SJSA1 (cell line): ENCODE results near the gene ATP1A2. TPM values are rescaled to one million over a fixed set of nuclear protein-coding genes. Genes with fewer than 3 reads are reported as not detected.
A peak's percentile ranks its signal among the peaks of the same experiment; 100 is the strongest.

Source experiments
- DNase-seq, 2 experiments: peaks; one replicate each; pipeline ENCODE4 v3.0.0-alpha.2; 2015 to 2020; ENCODE audit warnings: low spot score in 2 of 2, low read depth in 1 of 2
- H3K27ac ChIP-seq: fragments of 250-450 bp; sonication (Bioruptor Pico); 2 replicates; pipeline ENCODE4 v1.5.1; 2020; ENCODE audit warnings: mild to moderate bottlenecking, moderate library complexity
- H3K27me3 ChIP-seq: fragments of 250-450 bp; sonication (Bioruptor Pico); replicated peaks from 2 replicates; pipeline ENCODE4 v1.5.1; 2020; ENCODE audit warnings: mild to moderate bottlenecking, moderate library complexity
- H3K36me3 ChIP-seq: fragments of 250-450 bp; sonication (Bioruptor Pico); 2 replicates; pipeline ENCODE4 v1.5.1; 2020; ENCODE audit warnings: mild to moderate bottlenecking
- H3K4me1 ChIP-seq: fragments of 250-450 bp; sonication (Bioruptor Pico); replicated peaks from 2 replicates; pipeline ENCODE4 v1.6.1; 2021; ENCODE audit warnings: mild to moderate bottlenecking
- H3K4me3 ChIP-seq: fragments of 250-450 bp; sonication (Bioruptor Pico); 2 replicates; pipeline ENCODE4 v1.5.1; 2020; ENCODE audit warnings: mild to moderate bottlenecking
- H3K9me3 ChIP-seq: fragments of 250-450 bp; sonication (Bioruptor Pico); replicated peaks from 2 replicates; pipeline ENCODE4 v1.5.1; 2020; ENCODE audit warnings: mild to moderate bottlenecking
- total RNA-seq: library from RNA; depleted of rRNA; stranded (reverse); fragments of >200 nt; shearing (Covaris generic); gene quantifications from 2 replicates; pipeline ENCODE4 v1.2.3, GENCODE V29; 2014

The ATP1A2 gene
- total RNA-seq, 1 experiment from 2014 or later = 1.2 TPM

GRCh38 chr1:160080381-160081100 lies 35.0 kb upstream of the ATP1A2 start:
- Histone ChIP-seq H3K4me1 (peaks cover 15% of the 10 kb centered on the region), H3K4me3 (no peak overlapping the region), H3K9me3 (no peaks in the 10 kb centered on the region; the same call in 1 of the 2 replicates), H3K36me3 (no peaks in the 10 kb centered on the region), H3K27me3 (peaks cover 82% of the 10 kb centered on the region), H3K27ac (no peak overlapping the region)
- DNase-seq = peak in 1 of 2 experiments; percentile 60

DNA sequence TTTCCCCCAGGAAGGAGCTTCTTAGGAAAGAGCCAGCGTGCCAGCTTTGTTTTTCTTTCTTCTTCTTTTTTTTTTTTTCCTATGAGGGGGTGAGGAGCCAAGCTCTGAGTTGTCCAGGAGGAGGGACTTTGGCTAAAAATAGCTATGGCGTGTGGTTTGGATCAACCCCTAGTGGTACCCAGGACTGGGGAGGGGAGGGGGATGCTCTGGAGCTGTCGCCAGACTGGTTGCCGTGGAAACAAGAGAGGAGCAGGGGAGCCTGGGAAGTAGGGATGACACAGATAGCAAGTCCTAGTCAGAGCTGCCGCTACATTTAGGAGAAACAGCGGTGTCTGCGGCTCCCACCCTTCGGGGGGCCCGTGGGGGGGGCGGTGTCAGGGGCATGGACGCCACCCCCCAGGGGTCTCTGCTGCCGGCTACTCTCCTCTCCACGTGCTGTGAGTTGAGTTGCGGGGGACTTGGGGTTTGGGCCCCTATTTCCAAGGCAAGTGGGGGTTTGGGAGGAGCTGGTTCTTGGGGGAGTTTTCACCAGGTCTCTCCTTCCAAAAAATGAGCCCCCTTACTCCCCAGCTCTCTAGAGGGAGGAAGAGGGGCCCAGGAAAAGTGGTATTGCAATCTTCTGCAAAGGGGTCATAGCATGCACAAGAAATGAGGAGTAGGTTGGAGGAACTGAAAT lies 34.2 kb upstream of the ATP1A2 start, which contains the start of gene KCNJ9:
KCNJ9 (plus strand) TSS at position 278 of the 676 bp plus-strand sequence. CDS start 2,493 bp downstream, outside the sequence.
- Histone ChIP-seq H3K4me1 (peaks cover 15% of the 10 kb centered on the region), H3K9me3 (no peaks in the 10 kb centered on the region; the same call in 1 of the 2 replicates), H3K27ac (no peak within 1 kb of the TSS), H3K36me3 (no peaks in the 10 kb centered on the region), H3K4me3 (no peak within 1 kb of the TSS), H3K27me3 (peaks cover 77% of the 10 kb centered on the region)
- peak in 1 of 2 experiments; percentile 28 for DNase-seq

DNA sequence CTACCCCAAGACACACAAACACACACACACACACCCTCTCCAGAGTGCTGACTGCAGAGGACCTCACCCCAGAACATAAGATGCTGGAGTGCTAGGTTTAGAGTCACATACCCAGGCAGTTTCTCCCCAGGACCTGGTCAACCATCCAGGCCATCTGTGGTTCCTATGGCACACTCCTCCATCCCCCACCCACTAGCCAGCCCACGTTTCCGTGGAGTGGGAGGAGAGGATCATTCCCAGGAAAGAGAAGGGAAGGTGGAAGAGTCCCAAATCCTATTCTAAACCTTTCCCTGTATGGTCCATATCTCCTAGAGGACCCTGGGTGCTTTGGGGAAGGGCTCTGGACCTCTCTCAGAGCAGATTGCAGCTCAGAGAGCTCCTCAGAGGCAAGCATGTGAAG lies 33.1 kb upstream of the ATP1A2 start:
- Histone ChIP-seq H3K9me3 (no peaks in the 10 kb centered on the region; the same call in 1 of the 2 replicates), H3K4me3 (no peak overlapping the region), H3K36me3 (no peaks in the 10 kb centered on the region), H3K27me3 (peaks cover 71% of the 10 kb centered on the region), H3K4me1 (peaks cover 15% of the 10 kb centered on the region), H3K27ac (no peak overlapping the region)
- DNase-seq = no peak

DNA sequence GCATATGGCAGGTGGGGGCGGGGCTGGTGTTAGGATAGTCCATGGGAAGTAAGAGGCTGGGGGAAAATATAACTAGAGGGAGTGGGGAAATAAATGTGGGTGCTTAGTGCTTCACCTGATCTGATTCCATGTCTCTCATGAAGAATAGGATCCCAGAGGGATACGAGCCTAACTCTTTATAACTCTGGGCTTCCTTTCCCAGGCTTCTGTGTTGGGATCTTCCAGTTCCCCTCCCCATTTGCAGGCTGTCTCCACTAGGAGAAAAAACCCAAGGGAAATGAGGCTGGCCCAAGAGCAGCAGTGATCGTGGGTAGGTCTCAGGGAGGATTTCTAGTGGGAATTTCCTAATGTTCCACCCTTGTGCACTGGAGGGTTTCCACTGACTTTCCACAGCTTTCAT lies 32.6 kb upstream of the ATP1A2 start:
- Histone ChIP-seq H3K36me3 (no peaks in the 10 kb centered on the region), H3K27me3 (peaks cover 71% of the 10 kb centered on the region)

GRCh38 chr1:160083968-160084770 lies 31.4 kb upstream of the ATP1A2 start:
- Histone ChIP-seq H3K36me3 (no peaks in the 10 kb centered on the region), H3K9me3 (no peaks in the 10 kb centered on the region; the same call in 1 of the 2 replicates), H3K4me1 (peaks cover 15% of the 10 kb centered on the region), H3K4me3 (no peak overlapping the region), H3K27ac (no peak overlapping the region), H3K27me3 (peaks cover 59% of the 10 kb centered on the region)
- no peak for DNase-seq

More for the DNA sequence above, 32.6 kb upstream of the ATP1A2 start:
- H3K4me3 ChIP-seq = no peak overlapping the region
- H3K27ac ChIP-seq = no peak overlapping the region
- no peak for DNase-seq
- peaks cover 15% of the 10 kb centered on the region for H3K4me1 ChIP-seq
- no peaks in the 10 kb centered on the region; the same call in 1 of the 2 replicates for H3K9me3 ChIP-seq

GRCh38 chr1:160084771-160085321 lies 30.7 kb upstream of the ATP1A2 start:
- Histone ChIP-seq H3K27me3 (peaks cover 53% of the 10 kb centered on the region), H3K36me3 (no peaks in the 10 kb centered on the region), H3K4me3 (no peak overlapping the region), H3K27ac (no peak overlapping the region), H3K9me3 (no peaks in the 10 kb centered on the region; the same call in 1 of the 2 replicates), H3K4me1 (peaks cover 15% of the 10 kb centered on the region)
- DNase-seq = no peak

- DNase-seq = peak; percentile 40 to 79
- peaks cover 8% of the 10 kb centered on the region for H3K4me1 ChIP-seq
- H3K4me3 ChIP-seq = no peak overlapping the region
- no peaks in the 10 kb centered on the region for H3K36me3 ChIP-seq
- H3K27me3 ChIP-seq = peaks cover 42% of the 10 kb centered on the region
- no peaks in the 10 kb centered on the region; the same call in 1 of the 2 replicates for H3K9me3 ChIP-seq
- H3K27ac ChIP-seq = no peak overlapping the region
Measured at GRCh38 chr1:160085686-160086455, 29.7 kb upstream of the ATP1A2 start.

GRCh38 chr1:160086456-160086892 lies 29.1 kb upstream of the ATP1A2 start:
- Histone ChIP-seq H3K9me3 (no peaks in the 10 kb centered on the region; the same call in 1 of the 2 replicates), H3K36me3 (no peaks in the 10 kb centered on the region), H3K27me3 (peaks cover 38% of the 10 kb centered on the region), H3K4me1 (peaks cover 6% of the 10 kb centered on the region), H3K4me3 (no peak overlapping the region), H3K27ac (no peak overlapping the region)
- DNase-seq = no peak

DNA sequence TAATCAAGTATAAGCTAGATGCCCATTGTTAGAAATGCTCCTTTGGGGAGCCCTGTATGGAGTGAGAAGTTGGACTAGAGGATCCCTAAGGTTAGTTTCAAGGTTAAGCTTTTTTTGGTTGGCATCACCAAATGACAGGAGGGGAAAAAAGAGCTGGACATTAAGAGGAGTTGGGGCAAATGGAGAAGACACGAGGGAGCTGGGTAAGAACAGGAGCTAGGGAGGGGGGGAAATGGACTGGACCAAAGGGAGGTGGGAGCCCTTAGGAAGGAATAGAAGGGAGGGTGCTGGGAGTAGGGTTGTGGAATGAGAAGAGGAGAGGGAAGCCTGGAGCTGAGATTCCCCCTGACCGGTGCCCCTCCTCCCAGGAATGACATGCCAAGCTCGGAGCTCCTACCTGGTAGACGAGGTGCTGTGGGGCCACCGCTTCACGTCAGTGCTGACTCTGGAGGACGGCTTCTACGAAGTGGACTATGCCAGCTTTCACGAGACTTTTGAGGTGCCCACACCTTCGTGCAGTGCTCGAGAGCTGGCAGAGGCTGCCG lies 28.4 kb upstream of the ATP1A2 start:
- Histone ChIP-seq H3K36me3 (no peaks in the 10 kb centered on the region), H3K4me1 (peaks cover 6% of the 10 kb centered on the region), H3K27me3 (peaks cover 31% of the 10 kb centered on the region), H3K4me3 (no peak overlapping the region), H3K9me3 (no peaks in the 10 kb centered on the region; the same call in 1 of the 2 replicates), H3K27ac (no peak overlapping the region)
- no peak for DNase-seq

DNA sequence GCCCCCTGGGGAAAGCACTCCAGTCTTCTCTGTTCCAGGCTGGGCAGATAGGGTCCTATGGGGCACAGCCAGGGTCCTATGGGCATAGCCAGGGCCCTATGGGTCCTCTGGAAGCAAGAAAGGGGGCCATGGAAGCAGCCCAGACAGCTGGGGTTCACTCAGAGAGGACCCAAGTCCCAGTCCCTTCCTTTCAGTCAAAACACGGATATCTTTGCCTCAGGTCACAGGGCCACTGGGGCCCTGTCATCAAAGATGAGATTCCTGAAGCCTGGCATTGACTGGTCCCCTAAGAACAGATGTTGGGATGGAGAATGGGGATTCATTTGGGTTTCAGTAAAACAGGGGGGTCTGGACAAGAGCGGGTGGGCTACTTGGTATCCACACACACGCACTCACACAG lies 25.7 kb upstream of the ATP1A2 start:
- Histone ChIP-seq H3K27ac (no peak overlapping the region), H3K4me3 (no peak overlapping the region), H3K36me3 (no peaks in the 10 kb centered on the region), H3K27me3 (peaks cover 6% of the 10 kb centered on the region; the same call in 1 of the 2 replicates), H3K4me1 (no peaks in the 10 kb centered on the region), H3K9me3 (no peaks in the 10 kb centered on the region; the same call in 1 of the 2 replicates)
- no peak for DNase-seq

DNA sequence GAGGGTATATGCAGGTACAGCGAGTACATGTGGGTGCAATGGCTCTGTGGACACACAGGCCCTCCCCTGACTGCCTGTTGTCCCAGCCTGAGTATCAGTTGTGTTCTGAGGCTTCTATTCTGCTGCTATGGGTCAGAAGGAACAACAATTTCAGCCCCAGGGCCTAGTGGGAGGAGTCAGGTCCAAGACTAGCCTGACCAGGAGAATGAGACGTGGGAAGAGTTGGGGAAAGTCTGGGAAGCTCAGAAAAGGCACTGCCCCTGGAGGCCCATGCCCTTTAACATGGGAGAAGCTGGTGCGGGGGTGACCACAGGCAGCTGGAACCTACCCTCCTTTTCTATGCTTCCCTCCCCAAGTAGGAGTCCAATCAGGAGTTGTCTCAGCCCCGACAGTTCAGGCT lies 24.8 kb upstream of the ATP1A2 start:
- no peak overlapping the region for H3K27ac ChIP-seq
- no peaks in the 10 kb centered on the region for H3K27me3 ChIP-seq
- no peaks in the 10 kb centered on the region for H3K36me3 ChIP-seq
- H3K9me3 ChIP-seq = no peaks in the 10 kb centered on the region
- no peak for DNase-seq
- no peak overlapping the region for H3K4me3 ChIP-seq
- H3K4me1 ChIP-seq = no peaks in the 10 kb centered on the region

- no peaks in the 10 kb centered on the region for H3K36me3 ChIP-seq
- DNase-seq = no peak
- no peak overlapping the region for H3K4me3 ChIP-seq
- no peaks in the 10 kb centered on the region for H3K27me3 ChIP-seq
- no peak overlapping the region for H3K27ac ChIP-seq
- no peaks in the 10 kb centered on the region for H3K4me1 ChIP-seq
- no peaks in the 10 kb centered on the region for H3K9me3 ChIP-seq
Measured at GRCh38 chr1:160091666-160092223, 23.8 kb upstream of the ATP1A2 start.
